GM18520 (cell line): Measurements from ENCODE around the gene P2RY12.

Source experiments
- ATAC-seq: cut with Tn5 transposase; IDR thresholded peaks from one replicate; pipeline ENCODE4 v1.9.1; 2021; ENCODE audit not compliant: unreplicated experiment

Gene P2RY12

GRCh38 chr3:151384741-151385174 is at the start of gene P2RY12:
Gene P2RY12 (minus strand): TSS chr3:151384753. CDS start chr3:151338845, 45,908 bp downstream.
- peak; percentile 43 for ATAC-seq

GRCh38 chr3:151432616-151433372 is 48.2 kb upstream of the P2RY12 start:
- ATAC-seq = no peak

- no peak for ATAC-seq
Observed at GRCh38 chr3:151431940-151432339, 47.4 kb upstream of the P2RY12 start.

GRCh38 chr3:151430821-151431484 is 46.4 kb upstream of the P2RY12 start:
- no peak for ATAC-seq

- no peak for ATAC-seq
Observed at GRCh38 chr3:151428386-151428785, 43.8 kb upstream of the P2RY12 start.

- ATAC-seq = no peak
Observed at GRCh38 chr3:151426341-151426657, 41.7 kb upstream of the P2RY12 start.

GRCh38 chr3:151425627-151426340 is 41.2 kb upstream of the P2RY12 start:
- ATAC-seq = no peak

- ATAC-seq = no peak
Observed at GRCh38 chr3:151423091-151423490, 38.5 kb upstream of the P2RY12 start.

GRCh38 chr3:151421938-151422337 is 37.4 kb upstream of the P2RY12 start:
- no peak for ATAC-seq

- no peak for ATAC-seq
Observed at GRCh38 chr3:151419806-151420205, 35.3 kb upstream of the P2RY12 start.

GRCh38 chr3:151415289-151415688 is 30.7 kb upstream of the P2RY12 start:
- no peak for ATAC-seq

GRCh38 chr3:151412989-151413388 is 28.4 kb upstream of the P2RY12 start:
- no peak for ATAC-seq

- ATAC-seq = no peak
Observed at GRCh38 chr3:151410891-151411559, 26.5 kb upstream of the P2RY12 start.

- ATAC-seq = no peak
Observed at GRCh38 chr3:151407928-151408327, 23.4 kb upstream of the P2RY12 start.

- ATAC-seq = no peak
Observed at GRCh38 chr3:151404316-151404715, 19.8 kb upstream of the P2RY12 start.

GRCh38 chr3:151403246-151403645 is 18.7 kb upstream of the P2RY12 start:
- ATAC-seq = no peak

GRCh38 chr3:151402349-151402748 is 17.8 kb upstream of the P2RY12 start:
- no peak for ATAC-seq

GRCh38 chr3:151400341-151400740 is 15.8 kb upstream of the P2RY12 start:
- no peak for ATAC-seq

- no peak for ATAC-seq
Observed at GRCh38 chr3:151398895-151399294, 14.3 kb upstream of the P2RY12 start.

GRCh38 chr3:151395806-151396205 is 11.3 kb upstream of the P2RY12 start:
- no peak for ATAC-seq

- no peak for ATAC-seq
Observed at GRCh38 chr3:151394611-151395010, 10.1 kb upstream of the P2RY12 start.
